Stimulated activated CD4-positive, alpha-beta T cell treated with anti-CD3 and anti-CD28 coated beads, Interleukin-4, amount 100 ng/mL, for 4 hours (primary cell): ENCODE data around the gene ATP10A.
"Not testable (repeated sequence)": the region's sequence is repeated elsewhere in the genome, so short reads cannot be mapped to it uniquely, and the experiment has no call there.

Source experiments
- DNase-seq, 2 experiments: peaks; one replicate each; pipeline ENCODE4 v3.0.0-alpha.2; 2020

Gene ATP10A

GRCh38 chr15:25789616-25789999 lies 73.5 kb downstream of the ATP10A start:
- DNase-seq: no peak

- DNase-seq: no peak
Observed at GRCh38 chr15:25789211-25789610, 73.9 kb downstream of the ATP10A start.

- no peak for DNase-seq
Observed at GRCh38 chr15:25787855-25788520, 75.1 kb downstream of the ATP10A start.

GRCh38 chr15:25787381-25787780 lies 75.7 kb downstream of the ATP10A start:
- DNase-seq: no peak

GRCh38 chr15:25786040-25786439 lies 77.1 kb downstream of the ATP10A start:
- no peak for DNase-seq

GRCh38 chr15:25785641-25786025 lies 77.5 kb downstream of the ATP10A start:
- no peak for DNase-seq

GRCh38 chr15:25784876-25785640 lies 78.1 kb downstream of the ATP10A start:
- no peak for DNase-seq

- peak; percentile 23 to 34 for DNase-seq
Observed at GRCh38 chr15:25783607-25784540, 79.3 kb downstream of the ATP10A start.

- no peak for DNase-seq
Observed at GRCh38 chr15:25783134-25783533, 80.0 kb downstream of the ATP10A start.

- DNase-seq: no peak
Observed at GRCh38 chr15:25780479-25781255, 82.5 kb downstream of the ATP10A start.

- no peak for DNase-seq
Observed at GRCh38 chr15:25778161-25778560, 85.0 kb downstream of the ATP10A start.

GRCh38 chr15:25777037-25777436 lies 86.1 kb downstream of the ATP10A start:
- no peak for DNase-seq

GRCh38 chr15:25776071-25776746 lies 86.9 kb downstream of the ATP10A start:
- DNase-seq: no peak

- DNase-seq: no peak
Observed at GRCh38 chr15:25775317-25775912, 87.7 kb downstream of the ATP10A start.

GRCh38 chr15:25774871-25775270 lies 88.3 kb downstream of the ATP10A start:
- no peak for DNase-seq

- no peak for DNase-seq
Observed at GRCh38 chr15:25773248-25773647, 89.9 kb downstream of the ATP10A start.

- DNase-seq: no peak
Observed at GRCh38 chr15:25772500-25772899, 90.6 kb downstream of the ATP10A start.

- DNase-seq: not testable (repeated sequence)
Observed at GRCh38 chr15:25771736-25772135, 91.4 kb downstream of the ATP10A start.

- DNase-seq: no peak
Observed at GRCh38 chr15:25771338-25771706, 91.8 kb downstream of the ATP10A start.

- DNase-seq: no peak
Observed at GRCh38 chr15:25770618-25771337, 92.3 kb downstream of the ATP10A start.

GRCh38 chr15:25770031-25770430 lies 93.1 kb downstream of the ATP10A start:
- no peak for DNase-seq
